Measurements from ENCODE around the gene GPR161.

- TF ChIP-seq EZH2phosphoT487 (IDR thresholded peaks at IDR 0.05; ENCODE audit: borderline replicate concordance, low read depth, low read length) = no peak
- TF ChIP-seq, protein P1, sequence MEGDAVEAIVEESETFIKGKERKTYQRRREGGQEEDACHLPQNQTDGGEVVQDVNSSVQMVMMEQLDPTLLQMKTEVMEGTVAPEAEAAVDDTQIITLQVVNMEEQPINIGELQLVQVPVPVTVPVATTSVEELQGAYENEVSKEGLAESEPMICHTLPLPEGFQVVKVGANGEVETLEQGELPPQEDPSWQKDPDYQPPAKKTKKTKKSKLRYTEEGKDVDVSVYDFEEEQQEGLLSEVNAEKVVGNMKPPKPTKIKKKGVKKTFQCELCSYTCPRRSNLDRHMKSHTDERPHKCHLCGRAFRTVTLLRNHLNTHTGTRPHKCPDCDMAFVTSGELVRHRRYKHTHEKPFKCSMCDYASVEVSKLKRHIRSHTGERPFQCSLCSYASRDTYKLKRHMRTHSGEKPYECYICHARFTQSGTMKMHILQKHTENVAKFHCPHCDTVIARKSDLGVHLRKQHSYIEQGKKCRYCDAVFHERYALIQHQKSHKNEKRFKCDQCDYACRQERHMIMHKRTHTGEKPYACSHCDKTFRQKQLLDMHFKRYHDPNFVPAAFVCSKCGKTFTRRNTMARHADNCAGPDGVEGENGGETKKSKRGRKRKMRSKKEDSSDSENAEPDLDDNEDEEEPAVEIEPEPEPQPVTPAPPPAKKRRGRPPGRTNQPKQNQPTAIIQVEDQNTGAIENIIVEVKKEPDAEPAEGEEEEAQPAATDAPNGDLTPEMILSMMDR (conservative IDR thresholded peaks at IDR 0.05; ENCODE audit: low read length) = no peak
Measured at GRCh38 chr1:168136709-168137514, at the start of gene GPR161.
